ENCODE data around the gene WFDC2.

WFDC2 gene

DNA sequence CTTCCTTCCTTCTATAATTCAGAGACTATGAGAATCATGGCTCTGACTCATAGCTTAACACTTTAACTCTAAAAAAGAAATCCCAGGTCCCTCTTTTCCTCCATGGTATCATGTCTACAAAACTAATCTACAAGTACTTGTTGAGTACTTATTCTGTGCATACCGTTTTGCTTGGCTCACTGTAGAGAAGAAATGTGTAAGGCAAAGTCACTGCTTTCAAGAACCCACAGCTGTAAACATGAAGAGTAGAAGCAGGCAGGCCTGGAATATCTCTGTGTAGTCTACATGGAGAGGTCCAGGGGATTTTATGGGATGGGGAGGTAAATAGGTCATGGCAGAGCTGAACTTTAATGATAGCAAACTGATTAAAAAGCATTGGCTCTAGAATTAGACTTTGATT, 32.0 kb downstream of the WFDC2 start:
- DNase-seq = no peak

DNA sequence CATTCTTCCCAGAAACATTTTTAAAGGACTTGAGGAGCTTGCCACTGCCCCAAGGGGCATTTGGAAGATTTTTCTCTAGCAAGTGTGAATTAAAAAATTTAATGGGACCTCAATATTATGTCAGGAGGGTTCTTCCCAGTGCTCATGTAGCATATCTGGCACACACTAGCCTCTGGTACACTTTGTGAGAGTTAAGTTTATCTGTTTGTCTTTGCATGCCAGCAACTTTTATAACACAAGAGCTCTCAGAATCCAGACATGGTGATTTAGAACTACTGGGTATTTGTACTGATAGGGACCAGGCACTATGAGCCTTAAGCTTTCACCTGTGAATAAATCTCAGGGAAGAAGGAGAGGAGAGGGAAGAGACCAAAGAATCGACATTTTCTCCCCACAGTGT, 33.0 kb downstream of the WFDC2 start:
- no peak for DNase-seq

DNA sequence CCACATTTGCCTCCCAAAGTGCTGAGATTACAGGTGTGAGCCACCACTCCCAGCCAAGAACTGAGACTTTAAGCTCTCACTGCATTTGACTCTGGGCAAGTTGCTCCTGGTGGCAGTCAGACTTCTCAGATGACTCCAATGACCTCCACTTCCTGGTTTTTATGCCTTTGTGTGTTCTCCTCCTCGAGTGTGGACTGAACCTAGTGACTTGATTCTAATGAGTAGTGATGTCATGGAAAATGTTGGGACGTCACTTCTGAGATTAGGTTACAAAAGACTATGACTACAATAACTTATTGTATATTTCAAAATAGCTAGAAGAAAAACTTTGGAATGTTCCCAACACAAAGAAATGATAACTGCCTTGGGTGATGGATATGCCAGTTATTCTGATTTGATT, 33.9 kb downstream of the WFDC2 start:
- DNase-seq = no peak

DNA sequence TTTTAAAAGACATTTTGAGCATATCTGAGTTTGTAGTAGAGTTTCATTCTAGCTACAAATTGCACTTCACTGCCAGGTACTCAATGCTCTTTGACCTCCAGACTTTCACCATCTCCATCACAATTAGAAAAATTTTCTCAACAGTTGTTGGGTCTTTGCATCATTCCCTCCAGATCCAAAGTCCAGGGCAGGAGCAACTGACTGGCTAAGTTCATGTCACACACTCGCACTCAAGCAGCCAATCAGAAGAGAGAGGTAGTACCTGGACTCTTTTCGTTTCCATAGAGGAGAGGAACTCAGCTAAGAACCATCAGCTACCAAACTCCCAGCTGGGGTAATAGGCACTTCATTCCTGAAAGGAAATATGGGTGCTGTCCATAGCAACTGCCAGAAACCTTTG, 36.8 kb downstream of the WFDC2 start:
- no peak for DNase-seq

DNA sequence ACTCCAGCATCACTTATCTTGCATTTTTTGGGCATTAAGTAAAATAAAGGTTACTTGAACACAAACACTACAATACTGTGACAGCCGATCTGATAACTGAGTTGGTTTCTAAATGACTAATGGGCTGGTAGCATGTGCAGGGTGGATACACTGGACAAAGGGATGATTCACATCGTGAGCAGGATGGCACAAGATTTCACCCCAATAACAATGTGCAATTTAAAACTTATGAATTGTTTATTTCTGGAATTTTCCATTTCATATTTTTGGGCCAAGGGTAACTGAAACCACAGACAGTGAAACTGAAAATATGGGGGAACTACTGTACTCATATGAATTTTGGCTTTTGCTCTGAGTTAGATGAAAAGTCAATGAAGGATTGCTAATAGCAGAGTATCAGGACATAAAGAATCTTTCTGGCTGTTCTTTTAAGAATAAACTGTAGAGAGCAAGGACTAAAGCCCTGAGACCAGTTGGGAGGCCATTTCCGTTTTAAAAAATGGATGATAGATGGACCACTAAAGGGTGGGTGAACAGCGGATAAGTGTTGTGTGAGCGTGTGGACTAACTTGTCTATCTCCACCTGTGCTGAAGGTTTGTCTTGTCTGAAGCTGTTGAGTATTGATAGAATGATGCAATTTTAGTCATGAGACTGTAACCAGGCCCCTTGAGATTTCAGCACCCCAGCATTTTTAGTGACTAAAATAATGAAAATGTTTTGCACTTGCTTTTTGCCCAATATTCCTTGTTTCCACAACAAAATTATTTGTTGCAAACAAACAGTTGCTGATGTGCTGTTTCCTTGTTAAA, 37.7 kb downstream of the WFDC2 start:
- DNase-seq = no peak

DNA sequence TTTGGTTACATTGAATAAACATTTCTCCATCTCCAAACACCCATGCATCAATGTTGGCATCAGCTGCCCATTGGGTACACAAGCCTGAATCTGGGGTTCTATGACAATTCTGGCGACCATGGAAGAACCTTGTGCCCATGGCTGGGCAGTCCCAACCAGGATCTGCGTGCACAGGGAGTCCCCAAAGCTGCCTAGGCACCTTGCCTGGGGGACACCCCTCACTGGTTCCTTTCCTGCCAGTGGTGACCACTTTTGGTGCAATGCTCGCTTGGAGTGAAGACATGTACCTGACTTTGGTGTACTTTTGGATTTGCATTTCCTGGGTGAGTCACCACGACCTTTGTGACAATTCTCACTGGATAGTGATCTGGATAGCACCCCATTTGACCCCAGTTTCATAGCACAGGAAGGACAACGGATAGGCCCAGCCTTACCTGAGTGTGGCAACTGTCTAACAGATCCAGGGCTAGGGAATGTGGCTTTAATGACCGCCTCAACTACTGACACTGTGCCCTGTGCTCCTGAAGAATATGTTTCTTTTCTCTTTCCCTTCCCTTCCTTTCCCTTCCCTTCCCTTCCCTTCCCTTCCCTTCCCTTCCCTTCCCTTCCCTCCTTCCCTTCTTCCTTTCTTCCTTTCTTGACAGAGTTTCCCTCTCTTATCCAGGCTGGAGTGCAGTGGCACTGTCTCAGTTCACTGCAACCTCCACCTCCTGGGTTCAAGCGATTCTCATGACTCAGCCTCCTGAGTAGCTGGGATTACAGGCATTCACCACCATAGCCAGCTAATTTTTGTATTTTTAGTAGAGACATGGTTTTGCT, 38.7 kb downstream of the WFDC2 start:
- no peak for DNase-seq

DNA sequence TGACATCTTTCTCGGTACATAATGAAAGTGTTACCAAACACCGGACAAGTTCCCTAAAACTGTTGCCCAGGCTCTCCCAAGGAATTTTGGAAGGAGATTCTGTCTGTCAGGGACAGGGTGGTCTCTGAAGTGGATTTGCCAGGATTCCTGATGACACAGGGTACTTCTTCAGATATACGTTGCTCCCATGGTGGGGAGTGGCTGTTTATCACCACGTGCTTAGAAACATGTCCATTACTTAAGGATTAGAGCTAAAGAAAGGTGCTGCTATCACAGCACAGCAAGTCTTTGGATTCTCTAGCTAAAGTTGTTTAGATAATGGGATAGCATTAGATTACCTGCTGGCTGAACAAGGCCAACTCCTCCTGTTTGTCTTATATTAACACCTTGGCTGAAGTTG, 39.5 kb downstream of the WFDC2 start:
- DNase-seq = no peak

DNA sequence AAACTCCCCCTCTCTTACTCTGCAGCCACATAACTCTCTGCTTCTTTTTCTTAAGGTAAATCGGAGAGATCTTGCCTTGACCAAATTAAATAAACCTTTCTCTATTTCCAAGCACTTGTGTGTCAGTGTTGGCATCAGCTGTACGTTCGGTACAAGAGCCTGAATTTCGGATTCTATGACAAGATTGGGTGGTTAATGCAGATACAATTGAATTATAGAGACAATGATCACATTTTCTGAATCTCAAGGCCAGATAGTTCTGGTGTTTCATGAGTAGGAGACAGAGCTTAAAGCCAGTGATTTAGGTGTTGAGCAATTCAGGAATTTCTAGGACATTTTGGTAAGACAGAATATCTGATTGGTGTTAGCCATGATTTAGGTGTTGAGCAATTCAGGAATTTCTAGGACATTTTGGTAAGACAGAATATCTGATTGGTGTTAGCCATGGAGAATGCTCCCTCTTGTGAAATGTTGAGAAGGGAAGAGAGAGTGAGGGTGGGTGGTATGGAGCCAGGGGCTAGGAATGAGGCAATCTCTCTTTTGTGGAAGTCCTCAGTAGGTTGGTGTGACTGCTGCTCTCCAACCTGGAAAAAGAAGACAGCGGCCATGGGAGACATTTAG, 40.8 kb downstream of the WFDC2 start:
- DNase-seq = no peak

DNA sequence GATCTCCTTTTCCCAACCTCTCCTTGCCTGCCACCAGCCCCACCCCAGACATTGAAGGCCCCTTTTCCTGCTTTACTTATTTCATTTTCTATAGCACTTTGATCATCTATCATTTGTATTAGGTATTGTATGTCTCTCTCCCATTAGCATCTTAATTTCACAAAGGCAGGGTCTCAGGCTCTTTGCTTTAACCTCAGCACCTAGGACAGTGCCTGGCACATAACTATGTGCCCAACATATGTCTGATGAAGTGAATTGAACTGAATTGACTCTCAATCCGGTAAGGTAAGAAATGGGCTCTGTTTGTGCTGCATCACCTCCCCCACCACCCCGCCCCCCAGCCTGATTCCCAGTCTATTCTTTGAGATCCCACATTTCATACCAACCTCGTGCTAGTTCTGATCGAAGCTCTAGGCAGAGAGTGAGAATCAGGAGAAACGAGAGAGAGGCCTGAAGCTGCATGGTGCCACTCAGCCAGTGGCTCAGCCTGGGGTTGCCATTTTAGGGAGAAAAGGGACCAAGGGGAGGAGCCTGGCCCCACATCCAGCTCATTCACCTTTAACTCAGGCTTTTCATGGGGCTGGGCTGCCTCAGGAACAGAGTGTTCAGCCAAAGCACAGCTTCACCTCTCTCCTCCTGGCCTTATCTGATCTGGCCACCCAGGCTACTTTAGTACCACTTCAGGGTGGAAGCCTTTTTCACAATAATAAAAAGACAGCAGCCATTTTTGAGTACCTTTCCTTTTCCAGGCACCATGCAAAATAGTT, 45.8 kb downstream of the WFDC2 start, which contains the start of gene SPINT3:
Gene SPINT3 (minus strand): TSS at position 476 of the 767 bp plus-strand sequence. CDS start 14 bp downstream, at position 462.
- no peak for DNase-seq

DNA sequence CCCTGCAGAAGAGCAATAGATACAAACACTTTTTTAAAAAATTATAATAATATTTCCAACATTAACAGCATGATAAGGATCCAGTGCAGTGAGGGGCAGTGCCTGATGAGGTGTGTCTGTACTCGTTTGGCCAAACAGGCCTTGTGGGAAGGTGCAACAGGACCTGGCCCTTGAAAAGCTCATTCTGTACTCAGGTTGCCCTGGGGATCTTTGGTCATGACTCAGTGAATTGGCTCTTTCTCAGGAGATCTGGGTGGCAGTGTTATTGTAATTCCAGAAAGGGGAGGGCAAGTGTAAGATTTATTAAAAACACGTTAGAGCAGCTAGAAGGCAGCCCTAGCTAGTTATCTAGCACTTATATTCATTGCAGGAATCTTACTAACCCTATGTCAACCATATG, 48.7 kb downstream of the WFDC2 start:
- DNase-seq = no peak

DNA sequence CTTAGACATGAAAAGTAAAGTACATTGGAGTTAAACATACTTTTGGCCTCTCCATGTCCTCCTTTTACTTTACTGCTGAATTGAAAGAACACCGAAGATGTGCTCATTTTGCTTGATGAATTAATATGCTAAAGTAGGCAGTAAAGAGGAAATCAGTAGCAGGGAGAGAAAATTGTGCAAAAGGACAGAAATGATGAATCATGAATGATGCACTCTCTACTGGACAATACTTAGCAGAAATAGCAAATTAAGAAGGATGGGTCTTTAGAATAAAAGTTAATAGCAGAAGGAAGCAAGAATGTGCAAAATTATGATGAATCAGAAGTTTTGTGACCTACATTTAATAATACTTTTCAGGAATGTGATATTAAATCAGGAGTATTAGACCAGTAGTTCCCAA, 54.3 kb downstream of the WFDC2 start:
- DNase-seq = no peak

DNA sequence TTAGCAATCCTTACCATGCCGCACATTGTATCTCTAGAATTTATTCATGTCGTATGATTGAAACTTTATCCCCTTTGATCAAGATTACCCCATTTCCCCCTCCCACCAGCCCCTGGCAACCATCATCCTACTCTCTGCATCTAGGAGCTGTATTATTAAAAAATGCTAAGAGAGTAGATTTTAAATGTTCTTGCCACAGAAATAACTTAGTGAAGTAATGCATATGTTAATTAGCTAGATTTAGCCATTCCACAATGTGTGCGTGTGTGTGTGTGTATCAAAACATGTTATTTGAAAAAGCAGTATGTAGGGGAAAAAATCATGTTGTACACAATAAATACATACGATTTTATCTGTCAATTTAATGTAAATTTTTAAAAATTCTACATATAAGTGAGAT, 57.7 kb downstream of the WFDC2 start:
- DNase-seq = no peak

All from fibroblast of skin of right biceps (primary cell).